NCI-H2029 treated with DMSO at 0.1 percent for 48 hours (cell line): ENCODE data around the gene CCDC198.

Experiments
- DNase-seq: peaks from one replicate; lab custom pipeline; 2025; lab: John Stamatoyannopoulos, UW

The CCDC198 gene, protein sequence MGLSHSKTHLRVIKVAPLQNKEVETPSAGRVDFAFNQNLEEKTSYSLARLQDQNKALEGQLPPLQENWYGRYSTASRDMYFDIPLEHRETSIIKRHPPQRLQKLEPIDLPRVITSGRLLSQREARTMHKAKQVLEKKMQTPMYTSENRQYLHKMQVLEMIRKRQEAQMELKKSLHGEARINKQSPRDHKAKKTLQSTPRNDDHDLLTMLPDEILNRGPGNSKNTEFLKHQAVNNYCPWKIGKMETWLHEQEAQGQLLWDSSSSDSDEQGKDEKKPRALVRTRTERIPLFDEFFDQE

DNA sequence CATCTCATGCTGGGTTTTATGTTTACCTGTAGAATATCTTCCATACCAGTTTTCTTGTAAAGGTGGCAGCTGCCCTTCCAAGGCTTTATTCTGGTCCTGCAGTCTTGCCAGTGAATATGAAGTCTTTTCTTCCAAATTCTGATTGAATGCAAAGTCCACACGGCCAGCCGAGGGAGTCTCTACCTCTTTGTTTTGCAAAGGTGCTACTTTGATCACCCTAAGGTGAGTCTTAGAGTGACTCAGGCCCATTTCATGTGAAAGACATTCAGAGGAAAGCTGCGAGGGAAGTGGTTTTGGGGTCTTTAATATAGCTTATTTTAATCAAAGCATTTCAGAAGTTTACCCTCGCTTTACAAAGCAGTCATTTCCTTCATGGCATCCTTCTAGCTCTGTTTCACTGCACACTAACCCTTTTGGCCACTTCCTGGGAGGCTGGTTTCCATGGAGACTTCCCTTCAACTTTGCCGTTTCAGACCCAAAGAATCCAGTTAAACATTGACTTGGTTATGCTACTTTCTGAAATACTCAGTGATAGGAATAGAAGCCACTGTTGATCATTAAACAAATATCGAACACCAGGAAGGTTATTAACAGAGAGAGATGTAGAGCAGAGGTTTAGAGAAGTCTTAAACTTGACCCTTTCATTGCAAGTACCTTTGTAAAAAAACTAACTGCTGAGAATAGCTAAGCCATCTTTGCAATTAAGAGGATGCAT lies at the start of gene CCDC198:
Gene CCDC198 (minus strand): TSS at position 391 of the 715 bp plus-strand sequence. CDS start 142 bp downstream, at position 249.
- no peak for DNase-seq

DNA sequence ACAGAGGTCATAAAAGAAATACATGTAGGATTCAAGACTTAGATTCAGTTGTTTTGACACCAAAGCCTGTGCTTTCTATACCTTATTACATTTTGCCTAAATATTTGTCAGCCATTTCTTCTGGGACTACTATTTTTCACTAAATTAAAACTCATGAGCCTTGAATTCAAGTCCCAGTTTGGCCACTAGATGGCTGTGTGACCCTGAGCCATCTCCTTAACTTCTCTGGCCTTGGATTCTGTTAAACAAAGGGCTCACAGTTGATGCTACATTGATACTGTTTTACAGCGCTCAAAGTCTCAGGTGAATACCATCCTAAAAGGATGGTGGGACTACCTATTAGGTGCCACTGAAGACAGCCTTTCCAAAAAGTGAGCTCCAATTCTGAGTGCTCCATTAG lies 39.6 kb upstream of the CCDC198 start:
- DNase-seq: no peak

GRCh38 chr14:57530571-57530970 lies 36.9 kb upstream of the CCDC198 start:
- DNase-seq: no peak

- DNase-seq: no peak
These were observed 33.3 kb upstream of the CCDC198 start for GRCh38 chr14:57526942-57527341.

- DNase-seq: no peak
These were observed 25.4 kb upstream of the CCDC198 start for GRCh38 chr14:57519043-57519442.

DNA sequence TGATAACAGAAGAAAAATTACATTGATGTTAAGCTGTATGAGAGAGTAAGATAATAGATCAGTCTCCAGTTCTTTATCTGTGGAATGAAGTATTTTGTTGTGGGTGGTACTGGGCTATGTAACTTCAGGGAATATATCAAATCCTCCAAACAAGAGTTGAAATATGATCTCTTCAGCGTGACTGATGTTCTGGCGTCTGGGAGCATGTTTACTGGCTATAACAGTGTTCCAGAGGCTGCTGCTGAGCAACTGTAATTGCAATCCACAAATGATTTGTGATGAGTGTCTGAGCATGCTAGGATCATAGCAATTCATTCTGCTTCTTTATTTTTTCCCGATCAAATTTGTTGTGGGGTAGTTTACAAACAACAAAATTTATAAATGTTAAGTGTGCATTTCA lies 18.6 kb upstream of the CCDC198 start:
- no peak for DNase-seq

DNA sequence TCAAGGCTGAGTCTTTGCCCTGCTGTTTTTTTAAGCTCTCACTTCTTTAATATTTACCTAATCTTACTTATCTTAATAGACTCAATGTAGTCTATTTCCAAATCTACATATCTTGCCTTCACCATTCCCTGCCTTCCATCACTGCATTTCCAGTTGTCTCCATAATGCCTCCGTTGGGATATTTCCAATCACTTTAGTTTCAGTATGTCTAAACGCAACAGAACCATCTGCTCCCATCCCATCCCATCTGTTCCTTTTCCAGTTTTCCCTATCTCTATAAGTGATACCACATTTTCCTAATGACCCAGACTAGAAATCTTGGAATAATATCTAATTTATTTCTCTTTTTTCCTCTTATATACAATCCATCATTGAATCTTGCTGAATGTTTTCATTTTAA lies 15.1 kb upstream of the CCDC198 start:
- DNase-seq: no peak

- no peak for DNase-seq
These were observed 9.1 kb upstream of the CCDC198 start for GRCh38 chr14:57502586-57503254.

- no peak for DNase-seq
These were observed 7.4 kb upstream of the CCDC198 start for GRCh38 chr14:57501039-57501557.

GRCh38 chr14:57498659-57499058 lies 5.0 kb upstream of the CCDC198 start:
- no peak for DNase-seq

GRCh38 chr14:57498035-57498434 lies 4.4 kb upstream of the CCDC198 start:
- DNase-seq: no peak

DNA sequence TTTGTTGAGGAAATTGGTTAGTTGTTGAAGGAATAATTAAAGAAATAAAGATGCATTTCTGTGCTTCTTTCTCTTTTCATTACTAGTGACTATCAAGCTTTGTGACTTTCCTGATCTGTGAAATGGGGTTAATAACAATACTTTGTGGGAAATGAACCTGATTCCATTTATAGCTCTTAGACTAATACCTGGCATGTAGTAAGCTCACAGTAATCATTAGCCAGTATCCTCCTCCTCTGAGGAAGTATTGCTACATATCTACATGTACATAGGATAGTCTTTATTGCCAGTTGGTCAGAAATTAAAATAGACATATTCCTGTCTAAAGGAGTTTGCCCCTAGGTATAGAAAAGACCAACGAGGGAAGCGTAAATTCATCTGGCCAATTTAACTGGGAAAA lies 1.8 kb upstream of the CCDC198 start:
- DNase-seq: no peak

GRCh38 chr14:57492859-57493258 lies 798 bp downstream of the CCDC198 start:
- no peak for DNase-seq

DNA sequence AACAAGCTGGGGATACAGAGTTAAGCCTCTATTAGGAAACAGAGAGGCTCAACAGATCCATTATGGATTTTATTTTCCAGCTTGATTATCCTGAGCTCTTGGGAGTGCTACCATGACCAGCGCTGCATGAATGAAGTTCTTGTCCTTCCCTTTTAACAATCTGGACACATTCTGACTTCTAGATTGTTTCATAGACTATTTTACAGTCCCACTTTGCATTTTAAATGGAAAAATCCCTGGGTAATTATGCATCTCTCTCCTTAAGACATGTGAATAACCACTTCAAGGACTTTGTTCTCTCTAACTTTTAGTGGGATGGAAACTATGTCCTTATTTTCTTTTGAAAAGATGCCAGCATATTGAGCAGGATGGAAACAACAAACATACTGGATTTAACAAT lies 2.0 kb downstream of the CCDC198 start:
- DNase-seq: no peak

DNA sequence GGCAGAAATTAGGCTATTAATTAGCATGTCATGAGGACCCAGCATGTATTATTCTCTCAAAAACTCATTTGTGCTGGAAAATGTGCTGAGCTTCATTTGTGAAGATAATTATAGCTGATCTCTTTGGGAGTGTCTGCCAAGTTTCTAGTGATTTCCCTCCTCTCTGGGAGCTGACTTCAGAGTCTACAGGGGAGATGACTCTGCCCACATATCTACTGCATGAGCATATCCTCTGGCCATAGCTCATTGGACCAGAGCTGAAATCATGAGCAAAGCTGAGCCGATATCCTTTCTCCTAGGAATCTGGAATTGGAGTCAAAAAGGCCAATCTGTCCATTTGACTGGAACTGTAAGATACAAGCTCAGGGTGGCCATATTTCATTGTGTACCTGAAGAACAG lies 5.9 kb downstream of the CCDC198 start:
- no peak for DNase-seq

DNA sequence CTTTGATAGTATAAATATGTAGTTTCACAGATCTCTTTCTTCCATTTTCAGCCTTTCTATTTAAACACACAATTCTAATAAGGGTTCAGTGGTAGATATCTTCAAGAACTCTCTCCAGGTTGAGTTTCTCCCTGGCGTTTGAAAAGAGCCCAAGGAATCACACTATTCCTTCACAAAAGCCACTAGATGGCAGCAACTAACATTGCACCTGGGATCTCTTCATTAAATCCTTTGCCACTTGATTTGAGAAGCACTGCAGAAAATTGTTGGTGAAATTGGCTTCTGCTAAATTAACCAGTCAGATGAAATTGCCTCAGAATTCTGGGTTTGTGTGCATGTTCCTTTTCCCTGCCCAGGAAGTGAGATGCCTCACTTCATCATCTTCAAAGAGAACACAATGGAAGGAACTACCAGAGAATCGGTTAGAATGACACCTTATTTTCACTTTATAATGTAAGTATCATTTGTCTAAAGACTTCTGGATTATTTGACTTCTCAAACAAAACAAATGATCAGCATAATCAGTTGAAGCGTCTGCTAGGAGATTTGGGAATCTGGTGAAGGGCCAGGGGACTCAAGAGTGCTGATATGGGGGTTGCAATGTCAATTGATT lies 6.8 kb downstream of the CCDC198 start:
- peak; percentile 58 for DNase-seq

- no peak for DNase-seq
These were observed 8.0 kb downstream of the CCDC198 start for GRCh38 chr14:57485635-57486034.

DNA sequence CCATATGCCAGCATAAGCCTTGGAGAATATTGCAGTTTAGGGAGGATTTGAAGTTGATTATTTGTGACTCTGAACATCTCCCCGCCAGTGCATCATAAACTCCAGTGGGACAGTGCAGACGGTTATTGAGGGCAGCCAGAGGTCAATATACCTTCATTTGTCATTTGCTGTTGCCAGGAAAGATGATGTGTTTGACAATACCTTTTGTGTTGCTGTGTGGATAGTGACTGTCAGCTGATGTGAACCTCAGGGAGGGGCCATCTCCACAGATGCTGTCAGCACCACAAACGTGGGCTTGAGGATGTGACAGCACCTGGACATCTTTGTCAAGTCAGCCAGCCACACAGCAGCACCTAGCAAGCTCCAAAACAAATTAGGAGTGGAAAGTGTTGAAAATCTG lies 11.5 kb downstream of the CCDC198 start:
- DNase-seq: no peak

DNA sequence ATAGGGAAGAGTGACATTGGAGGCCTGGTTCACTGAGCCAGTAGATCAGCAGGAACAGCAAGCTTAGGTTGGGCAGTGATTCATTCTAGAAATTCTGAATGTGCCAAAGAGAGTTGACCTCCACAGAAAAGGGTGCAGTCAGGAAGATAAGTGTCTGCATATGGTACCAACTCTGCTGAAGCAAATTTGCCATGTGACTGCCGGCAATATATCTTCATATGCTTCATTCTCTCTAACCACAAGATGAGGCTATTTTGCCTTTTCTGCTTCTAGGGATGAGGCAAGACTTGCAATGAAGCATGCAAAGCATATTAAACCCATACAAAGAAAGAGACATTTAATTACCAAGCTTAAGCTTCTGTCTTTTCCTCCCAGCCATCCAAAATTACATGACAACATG lies 13.6 kb downstream of the CCDC198 start:
- no peak for DNase-seq

GRCh38 chr14:57479197-57479596 lies 14.5 kb downstream of the CCDC198 start:
- DNase-seq: no peak

DNA sequence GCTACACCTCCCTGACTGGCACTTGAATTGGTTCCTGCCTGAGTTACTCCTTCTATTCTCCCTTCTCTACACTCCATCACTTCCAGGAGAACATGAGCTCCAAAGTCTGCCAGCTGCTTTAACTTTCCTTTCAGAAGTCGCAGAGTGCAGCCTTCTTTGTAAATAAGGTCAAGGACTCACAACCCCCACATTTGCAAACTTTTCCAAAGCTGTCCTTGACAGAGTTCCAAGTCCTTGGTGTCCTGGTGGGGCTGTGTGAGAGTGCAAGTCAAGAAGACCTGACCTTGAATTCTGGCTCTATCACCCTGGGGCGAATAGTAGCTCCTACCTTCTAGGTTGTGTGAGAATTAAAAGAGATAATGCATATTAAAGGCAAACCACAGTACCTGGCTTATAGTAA lies 15.6 kb downstream of the CCDC198 start:
- no peak for DNase-seq

DNA sequence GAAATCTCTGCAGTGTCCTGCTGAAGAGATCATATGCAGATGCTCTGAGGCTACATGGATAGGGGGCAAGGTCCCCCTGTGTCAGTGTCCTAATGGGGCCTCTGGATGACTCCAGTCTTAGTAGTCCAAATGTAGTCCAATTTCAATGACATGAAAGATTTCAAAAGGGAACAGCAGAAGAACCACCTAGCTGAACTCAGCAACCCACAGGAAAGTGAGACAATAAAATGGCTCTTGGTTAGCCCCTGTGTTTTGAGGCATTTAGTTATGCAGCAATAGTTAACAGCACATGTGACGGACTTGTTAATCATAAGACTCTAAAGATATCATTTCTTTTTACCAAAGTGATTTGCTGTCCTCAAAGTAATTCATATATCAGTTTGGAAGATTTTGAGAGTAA lies 22.7 kb downstream of the CCDC198 start:
- DNase-seq: no peak
